Naive thymus-derived CD4-positive, alpha-beta T cell (primary cell): ENCODE measurements around the gene FBXO28. TPM values are rescaled to one million over a fixed set of nuclear protein-coding genes. Genes with fewer than 3 reads are reported as not detected.
A peak's percentile ranks its signal among the peaks of the same experiment; 100 is the strongest.

Experiments
- ATAC-seq: fragments of 150-1000 bp; cut with Tn5 transposase; 2 replicates; pipeline ENCODE4 v1.10.0; 2021; ENCODE audit warnings: mild to moderate bottlenecking, moderate library complexity
- CTCF ChIA-PET: fragments of 350-600 bp; sonication (Branson Sonifier 250); formaldehyde crosslinking; loops from one replicate; lab custom pipeline; 2021; ENCODE audit warnings: antibody characterized with exemption; lab: Charles Lee
- POLR2A ChIA-PET: fragments of 350-600 bp; sonication (Branson Sonifier 250); formaldehyde crosslinking; loops from one replicate; lab custom pipeline; 2021; ENCODE audit warnings: antibody characterized with exemption, inconsistent platforms; lab: Charles Lee
- DNase-seq, 9 donors: peaks; one replicate each; pipeline versions ENCODE4 v3.0.0 to v3.0.0-alpha.2; 2020 to 2022; ENCODE audit warnings: mixed read lengths in 1 of 9
- H3K27ac ChIP-seq: one replicate; pipeline ENCODE4 v1.7.0; 2013; ENCODE audit warnings: mild to moderate bottlenecking, low read depth, low read length, moderate library complexity
- H3K27me3 ChIP-seq, 2 donors: one replicate each; pipeline ENCODE4 v1.7.0; 2013; ENCODE audit warnings: low read length in 2 of 2, mild to moderate bottlenecking in 2 of 2, moderate library complexity in 2 of 2; ENCODE audit not compliant: control insufficient read depth in 2 of 2, insufficient read depth in 2 of 2
- H3K36me3 ChIP-seq, 3 experiments: 1 replicate in 2 of 3; 2 replicates in 1 of 3; pipeline ENCODE4 v1.7.0; 2013; ENCODE audit warnings: low read length in 3 of 3, mild to moderate bottlenecking in 3 of 3, moderate library complexity in 1 of 3; ENCODE audit not compliant: insufficient read depth in 3 of 3, control insufficient read depth in 2 of 3
- H3K4me1 ChIP-seq, 2 donors: one replicate each; pipeline ENCODE4 v1.7.0; 2013; ENCODE audit warnings: low read length in 2 of 2, mild to moderate bottlenecking in 2 of 2, moderate library complexity in 1 of 2; ENCODE audit not compliant: control insufficient read depth in 2 of 2, insufficient read depth in 2 of 2
- H3K4me3 ChIP-seq: 2 replicates; pipeline ENCODE4 v1.7.0; 2013; ENCODE audit warnings: mild to moderate bottlenecking, low read length
- H3K9me3 ChIP-seq, 3 experiments: 1 replicate in 2 of 3; 2 replicates in 1 of 3; pipeline ENCODE4 v1.7.0; 2013; ENCODE audit warnings: low read length in 3 of 3; ENCODE audit not compliant: control insufficient read depth in 2 of 3
- H3K27ac Mint-ChIP-seq, 9 donors: one replicate each; pipeline ENCODE4 v1.8.0; 2020 to 2022; ENCODE audit warnings: mixed read lengths in 9 of 9, mild to moderate bottlenecking in 8 of 9, moderate library complexity in 5 of 9, inconsistent platforms in 2 of 9
- H3K27me3 Mint-ChIP-seq, 5 donors: one replicate each; pipeline ENCODE4 v1.8.0; 2021 to 2022; ENCODE audit warnings: mixed read lengths in 5 of 5, mild to moderate bottlenecking in 1 of 5
- H3K36me3 Mint-ChIP-seq, 5 donors: one replicate each; pipeline ENCODE4 v1.8.0; 2020 to 2022; ENCODE audit warnings: mixed read lengths in 5 of 5, mild to moderate bottlenecking in 3 of 5, inconsistent platforms in 1 of 5
- H3K4me1 Mint-ChIP-seq, 7 donors: one replicate each; pipeline ENCODE4 v1.8.0; 2020 to 2022; ENCODE audit warnings: mixed read lengths in 7 of 7, mild to moderate bottlenecking in 3 of 7, inconsistent platforms in 1 of 7
- H3K4me3 Mint-ChIP-seq, 10 donors: one replicate each; pipeline ENCODE4 v1.8.0; 2020 to 2022; ENCODE audit warnings: mild to moderate bottlenecking in 10 of 10, mixed read lengths in 10 of 10, moderate library complexity in 6 of 10, inconsistent platforms in 2 of 10
- H3K9me3 Mint-ChIP-seq, 11 donors: one replicate each; pipeline ENCODE4 v1.8.0; 2020 to 2022; ENCODE audit warnings: mixed read lengths in 11 of 11, mild to moderate bottlenecking in 4 of 11, inconsistent platforms in 1 of 11, moderate library complexity in 1 of 11
- intact Hi-C, 2 donors: fragments of 100-400 bp; cut with micrococcal nuclease; formaldehyde crosslinking; loops; one replicate each; pipeline ENCODE4 v1.15.1; 2023
- polyA plus RNA-seq, 2 donors: library from polyadenylated mRNA; unstranded; fragments of 300-500 nt; fragmentation: Illumina TruSeq; gene quantifications; one replicate each; pipeline ENCODE4 v1.2.3, GENCODE V29; 2021
- total RNA-seq, 6 experiments: library from RNA in 5 of 6; stranded (reverse) in 5 of 6; gene quantifications; 1 replicate in 5 of 6; 2 replicates in 1 of 6; pipeline ENCODE4 v1.2.3 and lab custom pipeline; 2021 to 2026

Gene FBXO28, protein sequence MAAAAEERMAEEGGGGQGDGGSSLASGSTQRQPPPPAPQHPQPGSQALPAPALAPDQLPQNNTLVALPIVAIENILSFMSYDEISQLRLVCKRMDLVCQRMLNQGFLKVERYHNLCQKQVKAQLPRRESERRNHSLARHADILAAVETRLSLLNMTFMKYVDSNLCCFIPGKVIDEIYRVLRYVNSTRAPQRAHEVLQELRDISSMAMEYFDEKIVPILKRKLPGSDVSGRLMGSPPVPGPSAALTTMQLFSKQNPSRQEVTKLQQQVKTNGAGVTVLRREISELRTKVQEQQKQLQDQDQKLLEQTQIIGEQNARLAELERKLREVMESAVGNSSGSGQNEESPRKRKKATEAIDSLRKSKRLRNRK
- 10 to 100 TPM; 25.2 to 37.8 (median 26.5) TPM for total RNA-seq
- 10 to 100 TPM; 15.1 to 15.8 TPM for polyA plus RNA-seq
- total RNA-seq (lab: John Stamatoyannopoulos, UW), result 34.6 reads per million, percentile 63 among the genes with 10 or more reads in this experiment

GRCh38 chr1:224113918-224114786, at the start of gene FBXO28:
Gene FBXO28, plus strand, starts transcription at chr1:224114111. Its CDS starts 19 bp downstream, at chr1:224114130.
- Histone ChIP-seq H3K4me3 (peak within 1 kb of the TSS; percentile 92), H3K27me3 (no peaks in the 10 kb centered on the region), H3K4me1 (peaks cover 4 to 14% of the 10 kb centered on the region in 2 donors), H3K36me3 (peaks cover 0 to 6% (median 0%) of the 10 kb centered on the region in 3 experiments), H3K9me3 (no peaks in the 10 kb centered on the region), H3K27ac (peak within 1 kb of the TSS; percentile 92)
- intact Hi-C loops, result loop anchor here (1.0 to 10.0 kb wide), 8 partner anchors 57 to 509 kb away; partner anchors contain the start of genes CNIH4 (in 2 of the 2), DEGS1 (in 2 of the 2), NVL (in 2 of the 2) and TP53BP2 (in 2 of the 2)
- H3K9me3 Mint-ChIP-seq, result no peaks in the 10 kb centered on the region
- peaks cover 0 to 26% (median 11%) of the 10 kb centered on the region in 5 donors for H3K27me3 Mint-ChIP-seq
- peak within 1 kb of the TSS; percentile 89 to 96 (median 94) for H3K27ac Mint-ChIP-seq
- peaks cover 11 to 41% (median 30%) of the 10 kb centered on the region in 7 donors for H3K4me1 Mint-ChIP-seq
- peaks cover 0 to 3% (median 0%) of the 10 kb centered on the region in 5 donors for H3K36me3 Mint-ChIP-seq
- POLR2A ChIA-PET, result interaction anchor here (0.6 to 3.4 kb wide), 6 partner anchors 69 to 1402 kb away, joined by 3 to 9 read pairs (median 6); partner anchors contain the start of genes AIDA, BROX, DEGS1 and NVL
- peak within 1 kb of the TSS; percentile 89 to 96 (median 92) for H3K4me3 Mint-ChIP-seq
- DNase-seq, result peak; percentile 69 to 94 (median 88)
- CTCF ChIA-PET, result interaction anchor here (1.0 to 1.2 kb wide), 2 partner anchors 342 to 343 kb away, joined by 3 to 4 read pairs; no protein-coding TSS in a partner anchor
- ATAC-seq, result peak; percentile 96

DNA sequence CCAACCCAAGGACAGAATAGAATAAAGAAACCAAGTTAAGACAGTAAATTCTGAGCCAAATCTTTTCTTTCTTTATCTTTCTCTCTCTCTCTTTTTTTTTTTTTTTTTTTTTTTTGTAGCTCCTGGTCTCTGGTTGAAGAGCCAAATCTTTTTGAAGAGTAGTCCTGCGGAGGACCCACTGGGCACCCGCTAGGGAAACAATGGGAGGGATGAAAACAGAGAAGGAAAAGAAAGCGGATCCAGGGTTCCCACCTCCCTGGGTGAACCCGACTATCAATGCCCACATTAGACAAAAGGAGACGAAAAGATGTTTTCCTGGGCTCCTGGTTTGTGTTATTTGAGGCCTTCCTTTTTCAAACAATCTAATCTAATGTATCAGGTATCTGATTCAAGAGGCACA, 49.8 kb upstream of the FBXO28 start:
- Mint-ChIP-seq H3K4me3 (no peak overlapping the region), H3K36me3 (no peaks in the 10 kb centered on the region), H3K4me1 (peaks cover 0 to 12% (median 10%) of the 10 kb centered on the region in 7 donors), H3K9me3 (peaks cover 0 to 4% (median 0%) of the 10 kb centered on the region in 11 donors), H3K27ac (peak overlapping the region in 4 of 9 donors; percentile 4 to 91 (median 44)), H3K27me3 (peaks cover 0 to 7% (median 0%) of the 10 kb centered on the region in 5 donors)
- ATAC-seq, result no peak
- H3K4me1 ChIP-seq, result no peaks in the 10 kb centered on the region
- H3K27ac ChIP-seq, result no peak overlapping the region
- H3K27me3 ChIP-seq, result no peaks in the 10 kb centered on the region
- DNase-seq, result no peak
- H3K9me3 ChIP-seq, result no peaks in the 10 kb centered on the region
- CTCF ChIA-PET, result no interaction called here
- intact Hi-C loops, result no loop called here
- POLR2A ChIA-PET, result no interaction called here
- no peak overlapping the region for H3K4me3 ChIP-seq
- no peaks in the 10 kb centered on the region for H3K36me3 ChIP-seq

DNA sequence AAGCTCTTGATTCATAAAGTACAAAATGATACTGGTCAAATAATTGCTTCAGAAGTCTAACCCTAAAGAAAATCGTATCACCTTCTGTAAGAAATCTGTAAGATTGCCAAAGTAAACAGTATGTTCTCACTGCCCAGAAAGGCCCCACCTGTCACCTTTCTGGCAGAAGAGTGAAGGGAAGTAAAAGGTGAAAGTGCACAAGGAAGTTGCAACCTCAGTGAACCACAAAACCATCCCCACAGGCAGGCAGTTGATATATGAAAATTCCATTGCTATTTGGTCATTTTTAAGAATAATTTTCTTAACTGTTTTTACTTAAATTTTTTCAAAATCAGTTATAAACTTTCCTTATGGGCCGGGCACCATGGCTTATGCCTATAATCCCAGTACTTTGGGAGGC, 48.5 kb upstream of the FBXO28 start:
- ATAC-seq (no peak), DNase-seq (peak in 3 of 9 donors; percentile 2 to 12 (median 11))
- H3K36me3 Mint-ChIP-seq, result no peaks in the 10 kb centered on the region
- ChIA-PET CTCF (no interaction called here), POLR2A (no interaction called here)
- peaks cover 0 to 13% (median 6%) of the 10 kb centered on the region in 5 donors for H3K27me3 Mint-ChIP-seq
- Histone ChIP-seq H3K36me3 (no peaks in the 10 kb centered on the region), H3K27ac (no peak overlapping the region), H3K4me3 (no peak overlapping the region), H3K27me3 (no peaks in the 10 kb centered on the region), H3K4me1 (no peaks in the 10 kb centered on the region), H3K9me3 (no peaks in the 10 kb centered on the region)
- H3K4me1 Mint-ChIP-seq, result peaks cover 0 to 12% (median 10%) of the 10 kb centered on the region in 7 donors
- peak overlapping the region in 6 of 9 donors; percentile 4 to 91 (median 65) for H3K27ac Mint-ChIP-seq
- H3K9me3 Mint-ChIP-seq, result no peaks in the 10 kb centered on the region
- H3K4me3 Mint-ChIP-seq, result peak overlapping the region in 2 of 10 donors; percentile 19 to 35
- intact Hi-C loops, result no loop called here

GRCh38 chr1:224067207-224067606, 46.7 kb upstream of the FBXO28 start:
- H3K36me3 Mint-ChIP-seq, result no peaks in the 10 kb centered on the region
- H3K4me1 Mint-ChIP-seq, result peaks cover 0 to 12% (median 10%) of the 10 kb centered on the region in 7 donors
- Histone ChIP-seq H3K4me1 (no peaks in the 10 kb centered on the region), H3K36me3 (no peaks in the 10 kb centered on the region), H3K4me3 (no peak overlapping the region), H3K9me3 (no peaks in the 10 kb centered on the region), H3K27ac (no peak overlapping the region), H3K27me3 (no peaks in the 10 kb centered on the region)
- DNase-seq (no peak), ATAC-seq (no peak)
- intact Hi-C loops, result no loop called here
- H3K9me3 Mint-ChIP-seq, result peaks cover 0 to 5% (median 0%) of the 10 kb centered on the region in 11 donors
- H3K4me3 Mint-ChIP-seq, result no peak overlapping the region
- ChIA-PET POLR2A (no interaction called here), CTCF (interaction anchor here (1.0 kb wide), 1 partner anchor 16 kb away, joined by 3 read pairs; no protein-coding TSS in a partner anchor)
- no peak overlapping the region for H3K27ac Mint-ChIP-seq
- H3K27me3 Mint-ChIP-seq, result peaks cover 5 to 17% (median 14%) of the 10 kb centered on the region in 5 donors

- peaks cover 5 to 21% (median 17%) of the 10 kb centered on the region in 5 donors for H3K27me3 Mint-ChIP-seq
- POLR2A ChIA-PET, result no interaction called here
- CTCF ChIA-PET, result interaction anchor here (1.0 kb wide), 1 partner anchor 17 kb away, joined by 3 read pairs; no protein-coding TSS in a partner anchor
Measured at GRCh38 chr1:224067621-224068457, 46.1 kb upstream of the FBXO28 start.

More at GRCh38 chr1:224067621-224068457, 46.1 kb upstream of the FBXO28 start:
- no peak for DNase-seq
- no peaks in the 10 kb centered on the region for H3K36me3 ChIP-seq
- no peaks in the 10 kb centered on the region for H3K4me1 ChIP-seq
- Mint-ChIP-seq H3K27ac (no peak overlapping the region), H3K9me3 (peaks cover 0 to 12% (median 3%) of the 10 kb centered on the region in 11 donors), H3K4me1 (peaks cover 0 to 12% (median 10%) of the 10 kb centered on the region in 7 donors), H3K4me3 (no peak overlapping the region), H3K36me3 (peaks cover 0 to 2% (median 0%) of the 10 kb centered on the region in 5 donors)
- no peaks in the 10 kb centered on the region for H3K9me3 ChIP-seq
- H3K4me3 ChIP-seq, result no peak overlapping the region
- no peak overlapping the region for H3K27ac ChIP-seq
- H3K27me3 ChIP-seq, result no peaks in the 10 kb centered on the region
- ATAC-seq, result peak; percentile 72
- intact Hi-C loops, result no loop called here
